ENCODE data around the gene SOWAHC.
"Not testable (repeated sequence)": the region's sequence is repeated elsewhere in the genome, so short reads cannot be mapped to it uniquely, and the experiment has no call there.

The SOWAHC gene

GRCh38 chr2:109615637-109616144, 1.5 kb downstream of the SOWAHC start:
- DNase-seq (ENCODE audit: low read depth in 3 of 3) = no peak

- no peak for DNase-seq (ENCODE audit: low read depth in 3 of 3)
These were observed 2.0 kb downstream of the SOWAHC start for GRCh38 chr2:109616184-109616583.

- no peak for DNase-seq (ENCODE audit: low read depth in 3 of 3)
These were observed 5.0 kb downstream of the SOWAHC start for GRCh38 chr2:109619032-109619615.

- DNase-seq (ENCODE audit: low read depth in 3 of 3) = no peak
These were observed 9.1 kb downstream of the SOWAHC start for GRCh38 chr2:109623297-109623696.

GRCh38 chr2:109623923-109624322, 9.8 kb downstream of the SOWAHC start:
- DNase-seq (ENCODE audit: low read depth in 3 of 3) = no peak

- DNase-seq (ENCODE audit: low read depth in 3 of 3) = no peak
These were observed 10.2 kb downstream of the SOWAHC start for GRCh38 chr2:109624339-109624738.

GRCh38 chr2:109628321-109628720, 14.2 kb downstream of the SOWAHC start:
- not testable (repeated sequence) for DNase-seq (ENCODE audit: low read depth in 3 of 3)

GRCh38 chr2:109629867-109630266, 15.7 kb downstream of the SOWAHC start:
- no peak for DNase-seq (ENCODE audit: low read depth in 3 of 3)

GRCh38 chr2:109630441-109631430, 16.6 kb downstream of the SOWAHC start:
- no peak for DNase-seq (ENCODE audit: low read depth in 3 of 3)

- no peak for DNase-seq (ENCODE audit: low read depth in 3 of 3)
These were observed 17.6 kb downstream of the SOWAHC start for GRCh38 chr2:109631741-109632140.

GRCh38 chr2:109632158-109632789, 18.1 kb downstream of the SOWAHC start:
- DNase-seq (ENCODE audit: low read depth in 3 of 3) = no peak

- DNase-seq (ENCODE audit: low read depth in 3 of 3) = no peak
These were observed 19.3 kb downstream of the SOWAHC start for GRCh38 chr2:109633284-109633961.

- DNase-seq (ENCODE audit: low read depth in 3 of 3) = no peak
These were observed 21.5 kb downstream of the SOWAHC start for GRCh38 chr2:109635426-109636304.

GRCh38 chr2:109636317-109636716, 22.2 kb downstream of the SOWAHC start:
- DNase-seq (ENCODE audit: low read depth in 3 of 3) = no peak

- no peak for DNase-seq (ENCODE audit: low read depth in 3 of 3)
These were observed 23.8 kb downstream of the SOWAHC start for GRCh38 chr2:109637749-109638570.

- no peak for DNase-seq (ENCODE audit: low read depth in 3 of 3)
These were observed 24.6 kb downstream of the SOWAHC start for GRCh38 chr2:109638795-109639194.

- not testable (repeated sequence) for DNase-seq (ENCODE audit: low read depth in 3 of 3)
These were observed 25.8 kb downstream of the SOWAHC start for GRCh38 chr2:109640000-109640399.

- no peak for DNase-seq (ENCODE audit: low read depth in 3 of 3)
These were observed 30.6 kb downstream of the SOWAHC start for GRCh38 chr2:109644571-109645275.

All from stimulated activated CD4-positive, alpha-beta T cell treated with anti-CD3 and anti-CD28 coated beads, TNF-alpha, amount 100 ng/mL, for 48 hours (primary cell).